ENCODE data around the gene XDH.

- TF ChIP-seq CTCF (IDR thresholded peaks at IDR 0.05; ENCODE audit: low read length) (peak; percentile 54), EZH2 (optimal IDR thresholded peaks at IDR 0.05; ENCODE audit: low read depth, low read length) (no peak), EZH2phosphoT487 (IDR thresholded peaks at IDR 0.05; ENCODE audit: low read length) (no peak)
Measured at GRCh38 chr2:31434911-31435310, 20.4 kb upstream of the XDH start.

All from MM.1S (cell line).